ENCODE results near the gene HGFAC. TPM values are rescaled to one million over a fixed set of nuclear protein-coding genes. Genes with fewer than 3 reads are reported as not detected.

The HGFAC gene
- total RNA-seq, 1 donor from 2014 or later = not detected

DNA sequence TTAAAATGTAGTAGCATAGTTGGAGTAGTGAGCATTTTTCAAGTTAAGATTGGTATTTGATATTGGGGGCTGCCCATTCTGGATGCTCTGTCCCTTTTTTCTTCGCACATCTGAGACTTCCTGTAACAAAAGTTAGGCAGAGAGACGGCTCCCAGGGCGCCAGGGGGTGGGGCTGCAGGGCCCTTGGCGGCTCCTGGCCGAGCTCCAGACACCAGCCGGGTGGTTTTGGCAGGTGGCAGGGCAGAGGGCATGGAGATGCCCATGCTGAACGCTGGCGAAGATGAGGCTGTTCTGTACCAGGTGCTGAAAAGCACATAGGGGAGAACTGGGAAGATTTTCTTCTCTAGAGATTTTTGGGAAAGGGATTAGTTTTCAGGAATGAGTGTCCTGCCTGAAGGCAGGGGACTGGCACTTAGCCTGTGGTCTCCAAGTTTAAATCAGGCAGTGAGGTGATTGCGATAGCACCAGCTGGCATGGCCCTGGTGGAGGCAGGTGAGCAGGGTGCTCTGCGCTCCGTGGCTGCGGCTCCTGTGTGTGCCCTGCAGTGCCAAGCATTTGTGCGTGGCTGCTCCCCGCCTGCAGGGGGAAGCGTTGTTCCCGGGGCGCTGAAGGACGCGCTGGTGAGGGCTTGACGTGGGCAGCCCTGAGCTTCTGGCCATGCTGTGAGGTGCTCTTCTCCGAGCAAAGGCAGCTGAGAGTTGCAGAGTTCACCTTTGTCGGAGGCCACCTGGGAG, 23.6 kb upstream of the HGFAC start:
- Mint-ChIP-seq H3K9me3 (no peaks in the 10 kb centered on the region), H3K27me3 (ENCODE audit: insufficient read depth, low read depth) (peaks cover 4% of the 10 kb centered on the region), H3K36me3 (peaks cover 25% of the 10 kb centered on the region), H3K27ac (no peak overlapping the region), H3K4me3 (no peak overlapping the region), H3K4me1 (peaks cover 16% of the 10 kb centered on the region)
- H3F3A ChIP-seq (ENCODE audit: low read depth) = no peaks in the 10 kb centered on the region
- peaks cover 5% of the 10 kb centered on the region for H3K4me1 ChIP-seq
- H3K4me3 ChIP-seq = no peak overlapping the region
- H3K9ac ChIP-seq = no peak overlapping the region
- no peak overlapping the region for H3K27ac ChIP-seq
- H3K79me2 ChIP-seq (ENCODE audit: low read depth) = no peaks in the 10 kb centered on the region
- H3K9me3 ChIP-seq (ENCODE audit: low read depth) = no peaks in the 10 kb centered on the region
- TF ChIP-seq, protein P1, sequence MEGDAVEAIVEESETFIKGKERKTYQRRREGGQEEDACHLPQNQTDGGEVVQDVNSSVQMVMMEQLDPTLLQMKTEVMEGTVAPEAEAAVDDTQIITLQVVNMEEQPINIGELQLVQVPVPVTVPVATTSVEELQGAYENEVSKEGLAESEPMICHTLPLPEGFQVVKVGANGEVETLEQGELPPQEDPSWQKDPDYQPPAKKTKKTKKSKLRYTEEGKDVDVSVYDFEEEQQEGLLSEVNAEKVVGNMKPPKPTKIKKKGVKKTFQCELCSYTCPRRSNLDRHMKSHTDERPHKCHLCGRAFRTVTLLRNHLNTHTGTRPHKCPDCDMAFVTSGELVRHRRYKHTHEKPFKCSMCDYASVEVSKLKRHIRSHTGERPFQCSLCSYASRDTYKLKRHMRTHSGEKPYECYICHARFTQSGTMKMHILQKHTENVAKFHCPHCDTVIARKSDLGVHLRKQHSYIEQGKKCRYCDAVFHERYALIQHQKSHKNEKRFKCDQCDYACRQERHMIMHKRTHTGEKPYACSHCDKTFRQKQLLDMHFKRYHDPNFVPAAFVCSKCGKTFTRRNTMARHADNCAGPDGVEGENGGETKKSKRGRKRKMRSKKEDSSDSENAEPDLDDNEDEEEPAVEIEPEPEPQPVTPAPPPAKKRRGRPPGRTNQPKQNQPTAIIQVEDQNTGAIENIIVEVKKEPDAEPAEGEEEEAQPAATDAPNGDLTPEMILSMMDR (IDR thresholded peaks at IDR 0.05) = peak; percentile 18
- no peak for TF ChIP-seq EZH2phosphoT487 (IDR thresholded peaks at IDR 0.05)
- peaks cover 3% of the 10 kb centered on the region for H4K20me1 ChIP-seq (ENCODE audit: low read depth)
- DNase-seq (ENCODE audit: low spot score) = no peak
- no peaks in the 10 kb centered on the region for H3K36me3 ChIP-seq
- H3K27me3 ChIP-seq = no peaks in the 10 kb centered on the region
- no peak overlapping the region for H2AFZ ChIP-seq (replicated peaks)
- no peak overlapping the region for H3K4me2 ChIP-seq

GRCh38 chr4:3419836-3420605, 21.7 kb upstream of the HGFAC start:
- peaks cover 4% of the 10 kb centered on the region for H3K27me3 Mint-ChIP-seq (ENCODE audit: insufficient read depth, low read depth)
- Histone ChIP-seq H3K9me3 (ENCODE audit: low read depth) (no peaks in the 10 kb centered on the region), H4K20me1 (ENCODE audit: low read depth) (peaks cover 3% of the 10 kb centered on the region), H3F3A (ENCODE audit: low read depth) (no peaks in the 10 kb centered on the region), H3K4me1 (no peaks in the 10 kb centered on the region), H3K4me2 (no peak overlapping the region), H2AFZ (replicated peaks) (no peak overlapping the region), H3K27ac (no peak overlapping the region), H3K36me3 (no peaks in the 10 kb centered on the region), H3K9ac (no peak overlapping the region), H3K27me3 (no peaks in the 10 kb centered on the region), H3K4me3 (no peak overlapping the region), H3K79me2 (ENCODE audit: low read depth) (no peaks in the 10 kb centered on the region)
- no peak for TF ChIP-seq EZH2phosphoT487 (IDR thresholded peaks at IDR 0.05)
- TF ChIP-seq, protein P1 (IDR thresholded peaks at IDR 0.05) = no peak
- TF ChIP-seq EZH2 (IDR thresholded peaks at IDR 0.05) = no peak
- DNase-seq (ENCODE audit: low spot score) = no peak
- H3K27ac Mint-ChIP-seq = no peak overlapping the region
- peaks cover 25% of the 10 kb centered on the region for H3K36me3 Mint-ChIP-seq
- H3K4me1 Mint-ChIP-seq = peaks cover 3% of the 10 kb centered on the region
- H3K4me3 Mint-ChIP-seq = no peak overlapping the region
- no peaks in the 10 kb centered on the region for H3K9me3 Mint-ChIP-seq

- Mint-ChIP-seq H3K4me1 (peaks cover 3% of the 10 kb centered on the region), H3K27me3 (ENCODE audit: insufficient read depth, low read depth) (peaks cover 4% of the 10 kb centered on the region), H3K9me3 (no peaks in the 10 kb centered on the region), H3K36me3 (peaks cover 25% of the 10 kb centered on the region), H3K27ac (no peak overlapping the region), H3K4me3 (no peak overlapping the region)
- Histone ChIP-seq H3K4me1 (no peaks in the 10 kb centered on the region), H3K79me2 (ENCODE audit: low read depth) (no peaks in the 10 kb centered on the region), H3K9ac (no peak overlapping the region), H2AFZ (replicated peaks) (no peak overlapping the region), H3K9me3 (ENCODE audit: low read depth) (no peaks in the 10 kb centered on the region), H3K4me3 (no peak overlapping the region), H3K27ac (no peak overlapping the region), H4K20me1 (ENCODE audit: low read depth) (peaks cover 3% of the 10 kb centered on the region), H3K27me3 (no peaks in the 10 kb centered on the region), H3K4me2 (no peak overlapping the region), H3F3A (ENCODE audit: low read depth) (no peaks in the 10 kb centered on the region), H3K36me3 (no peaks in the 10 kb centered on the region)
- DNase-seq (ENCODE audit: low spot score) = no peak
- no peak for TF ChIP-seq EZH2 (IDR thresholded peaks at IDR 0.05)
- no peak for TF ChIP-seq EZH2phosphoT487 (IDR thresholded peaks at IDR 0.05)
- TF ChIP-seq, protein P1 (IDR thresholded peaks at IDR 0.05) = no peak
These were observed 21.2 kb upstream of the HGFAC start for GRCh38 chr4:3420606-3420955.
